ENCODE results near the gene ACOT13. TPM values are rescaled to one million over a fixed set of nuclear protein-coding genes. Genes with fewer than 3 reads are reported as not detected.
"Not testable (repeated sequence)": the region's sequence is repeated elsewhere in the genome, so short reads cannot be mapped to it uniquely, and the experiment has no call there.

ACOT13 gene
- total and polyA plus RNA-seq, 9 donors, result 3.4 to 32.2 (median 9.8) TPM

GRCh38 chr6:24720131-24720603 lies 53.3 kb downstream of the ACOT13 start:
- Histone ChIP-seq H3K27me3 (no peaks in the 10 kb centered on the region), H3K4me3 (peak overlapping the region; percentile 98), H3K4me1 (ENCODE audit: insufficient read depth) (peaks cover 6% of the 10 kb centered on the region), H3K36me3 (no peaks in the 10 kb centered on the region), H3K27ac (peak overlapping the region; percentile 90 to 100), H3K9me3 (no peaks in the 10 kb centered on the region)
- peak; percentile 57 to 79 (median 75) for DNase-seq
- WGBS, 3 donors, result 0 to 1% (median 1%) methylated on average over 37 to 39 of the region's 39 CpGs
- TF ChIP-seq EP300 (IDR thresholded peaks at IDR 0.05), result no peak
- TF ChIP-seq POLR2A (IDR thresholded peaks at IDR 0.05), result no peak
- no peak for TF ChIP-seq CTCF (IDR thresholded peaks at IDR 0.05)
- intact Hi-C loops (cut with DNase I), result loop anchor here in 3 of 4 donors (5.0 to 10.0 kb wide), 3 partner anchors 55 to 475 kb away; partner anchors contain the start of gene GMNN (in 1 of the 3)

GRCh38 chr6:24720604-24721460 lies 54.0 kb downstream of the ACOT13 start:
- 0 to 1% (median 0%) methylated on average over 60 of the region's 60 CpGs for WGBS, 3 donors
- Histone ChIP-seq H3K4me3 (peak overlapping the region; percentile 98), H3K36me3 (no peaks in the 10 kb centered on the region), H3K27ac (peak overlapping the region; percentile 90 to 100), H3K4me1 (ENCODE audit: insufficient read depth) (peaks cover 3% of the 10 kb centered on the region), H3K9me3 (no peaks in the 10 kb centered on the region), H3K27me3 (no peaks in the 10 kb centered on the region)
- peak; percentile 100 for DNase-seq
- TF ChIP-seq EP300 (IDR thresholded peaks at IDR 0.05) (peak; percentile 48), CTCF (IDR thresholded peaks at IDR 0.05) (peak in 2 of 3 donors; percentile 10 to 26), POLR2A (IDR thresholded peaks at IDR 0.05) (peak; percentile 100)
- intact Hi-C loops (cut with DNase I), result loop anchor here in 3 of 4 donors (5.0 to 10.0 kb wide), 3 partner anchors 54 to 474 kb away; partner anchors contain the start of gene GMNN (in 1 of the 3)

GRCh38 chr6:24721461-24722215 lies 54.8 kb downstream of the ACOT13 start:
- WGBS, 3 donors, result 0 to 4% (median 0%) methylated on average over 26 of the region's 26 CpGs
- Histone ChIP-seq H3K4me3 (peak overlapping the region; percentile 63), H3K4me1 (ENCODE audit: insufficient read depth) (peaks cover 2% of the 10 kb centered on the region), H3K27me3 (no peaks in the 10 kb centered on the region), H3K36me3 (no peaks in the 10 kb centered on the region), H3K9me3 (no peaks in the 10 kb centered on the region), H3K27ac (peak overlapping the region; percentile 65 to 100)
- peak in 1 of 5 donors; percentile 89 for DNase-seq
- intact Hi-C loops (cut with DNase I), result loop anchor here in 3 of 4 donors (5.0 to 10.0 kb wide), 3 partner anchors 53 to 473 kb away; partner anchors contain the start of gene GMNN (in 1 of the 3)
- TF ChIP-seq POLR2A (IDR thresholded peaks at IDR 0.05) (peak; percentile 81), CTCF (IDR thresholded peaks at IDR 0.05) (no peak)

- intact Hi-C loops (cut with DNase I), result loop anchor here in 3 of 4 donors (5.0 to 10.0 kb wide), 3 partner anchors 52 to 472 kb away; partner anchors contain the start of gene GMNN (in 1 of the 3)
- 91 to 94% (median 93%) methylated on average over 3 of the region's 3 CpGs for WGBS, 3 donors
- no peaks in the 10 kb centered on the region for H3K27me3 ChIP-seq
- no peak overlapping the region for H3K27ac ChIP-seq
- DNase-seq, result no peak
- TF ChIP-seq POLR2A (IDR thresholded peaks at IDR 0.05) (no peak), CTCF (IDR thresholded peaks at IDR 0.05) (no peak), EP300 (IDR thresholded peaks at IDR 0.05) (no peak)
- H3K4me3 ChIP-seq, result no peak overlapping the region
- no peaks in the 10 kb centered on the region for H3K36me3 ChIP-seq
- no peaks in the 10 kb centered on the region for H3K4me1 ChIP-seq (ENCODE audit: insufficient read depth)
- H3K9me3 ChIP-seq, result no peaks in the 10 kb centered on the region
Observed at GRCh38 chr6:24723270-24723669, 56.4 kb downstream of the ACOT13 start.

GRCh38 chr6:24730653-24731052 lies 63.8 kb downstream of the ACOT13 start:
- H3K36me3 ChIP-seq; H3K4me3 ChIP-seq; H3K9me3 ChIP-seq; DNase-seq; H3K4me1 ChIP-seq (ENCODE audit: insufficient read depth); intact Hi-C loops (cut with DNase I); H3K27ac ChIP-seq; H3K27me3 ChIP-seq: not testable (repeated sequence)
- WGBS, 3 donors, result 74 to 92% (median 86%) methylated on average over 3 of the region's 3 CpGs

GRCh38 chr6:24731456-24732134 lies 64.7 kb downstream of the ACOT13 start:
- intact Hi-C loops (cut with DNase I); H3K27ac ChIP-seq; H3K4me3 ChIP-seq; DNase-seq; H3K4me1 ChIP-seq (ENCODE audit: insufficient read depth); H3K9me3 ChIP-seq; H3K36me3 ChIP-seq; H3K27me3 ChIP-seq: not testable (repeated sequence)
- 79 to 89% (median 85%) methylated on average over 6 of the region's 6 CpGs for WGBS, 3 donors
